ENCODE data around the gene LYVE1.

GRCh38 chr11:10573556-10573955 is 5.1 kb upstream of the LYVE1 start:
- TF ChIP-seq TCF7L2 (IDR thresholded peaks at IDR 0.05; ENCODE audit: low read depth, low read length) (no peak), REST (IDR thresholded peaks at IDR 0.05; ENCODE audit: insufficient read depth in 1 of 2, low read depth in 2 of 2, low read length in 1 of 2) (no peak)
